Testis (tissue), 3 donors: Measurements from ENCODE around the gene SLC27A3. TPM values are rescaled to one million over a fixed set of nuclear protein-coding genes. Genes with fewer than 3 reads are reported as not detected.
"Not testable (repeated sequence)": the region's sequence is repeated elsewhere in the genome, so short reads cannot be mapped to it uniquely, and the experiment has no call there.

Source experiments
- DNase-seq: peaks from one replicate; pipeline ENCODE4 v3.0.0-alpha.2; 2019
- H3K27ac ChIP-seq, 2 donors: fragments of 200-600 bp; sonication (generic); one replicate each; pipeline ENCODE4 v1.5.1; 2019
- H3K27me3 ChIP-seq: fragments of 200-600 bp; sonication (generic); one replicate; pipeline ENCODE4 v1.5.1; 2019
- H3K36me3 ChIP-seq: fragments of 200-600 bp; sonication (generic); one replicate; pipeline ENCODE4 v1.5.1; 2017; ENCODE audit warnings: low read depth; ENCODE audit errors: missing control alignments
- H3K4me1 ChIP-seq: fragments of 200-600 bp; sonication (generic); one replicate; pipeline ENCODE4 v1.5.1; 2019
- H3K4me3 ChIP-seq, 2 donors: fragments of 200-600 bp; sonication (generic); one replicate each; pipeline ENCODE4 v1.5.1; 2017 to 2019
- H3K9me3 ChIP-seq: fragments of 200-600 bp; sonication (generic); one replicate; pipeline ENCODE4 v1.5.1; 2017
- POLR2A ChIP-seq: fragments of 450-650 bp; IDR thresholded peaks from one replicate; pipeline ENCODE4 v1.6.1; 2017; ENCODE audit warnings: antibody characterized with exemption, mild to moderate bottlenecking, moderate library complexity
- whole genome bisulfite sequencing, 2 donors: methylation state at CpG; one replicate each; pipeline ENCODE4 v1.1.5; 2018; 5-methylcytosine and 5-hydroxymethylcytosine counted together
- intact Hi-C: fragments of 100-400 bp; cut with DNase I; formaldehyde crosslinking; loops from one replicate; pipeline ENCODE4 v1.15.1; 2023; ENCODE audit warnings: low total_unique reads
- polyA plus RNA-seq: library from polyadenylated mRNA; stranded (reverse); fragments of 350-450 nt; fragmentation: Illumina TruSeq; extraction: RNeasy Lipid Tissue Mini Kit (QIAGEN cat#74804); gene quantifications from one replicate; pipeline ENCODE4 v1.2.3, GENCODE V29; 2014; ENCODE audit warnings: low read depth, low replicate concordance; ENCODE audit not compliant: insufficient read depth
- total RNA-seq, 2 donors: library from RNA; depleted of rRNA; stranded (reverse); fragments of >200 nt; gene quantifications; one replicate each; pipeline ENCODE4 v1.2.3, GENCODE V29; 2016
- TF ChIP-seq, protein P1 (sequence below), 3 experiments: fragments of 450-650 bp in 2 of 3; fragments of 200-600 bp in 1 of 3; sonication (generic) in 1 of 3; IDR thresholded peaks; one replicate each; pipeline ENCODE4 v1.5.1; 2016 to 2019; ENCODE audit warnings: antibody characterized with exemption in 3 of 3, mild to moderate bottlenecking in 2 of 3, moderate library complexity in 1 of 3

SLC27A3 gene
- total and polyA plus RNA-seq, 3 donors from 2014 or later: 38.5 to 83.3 (median 54.9) TPM

GRCh38 chr1:153778051-153778823 lies 3.0 kb downstream of the SLC27A3 start:
- TF ChIP-seq, protein P1, sequence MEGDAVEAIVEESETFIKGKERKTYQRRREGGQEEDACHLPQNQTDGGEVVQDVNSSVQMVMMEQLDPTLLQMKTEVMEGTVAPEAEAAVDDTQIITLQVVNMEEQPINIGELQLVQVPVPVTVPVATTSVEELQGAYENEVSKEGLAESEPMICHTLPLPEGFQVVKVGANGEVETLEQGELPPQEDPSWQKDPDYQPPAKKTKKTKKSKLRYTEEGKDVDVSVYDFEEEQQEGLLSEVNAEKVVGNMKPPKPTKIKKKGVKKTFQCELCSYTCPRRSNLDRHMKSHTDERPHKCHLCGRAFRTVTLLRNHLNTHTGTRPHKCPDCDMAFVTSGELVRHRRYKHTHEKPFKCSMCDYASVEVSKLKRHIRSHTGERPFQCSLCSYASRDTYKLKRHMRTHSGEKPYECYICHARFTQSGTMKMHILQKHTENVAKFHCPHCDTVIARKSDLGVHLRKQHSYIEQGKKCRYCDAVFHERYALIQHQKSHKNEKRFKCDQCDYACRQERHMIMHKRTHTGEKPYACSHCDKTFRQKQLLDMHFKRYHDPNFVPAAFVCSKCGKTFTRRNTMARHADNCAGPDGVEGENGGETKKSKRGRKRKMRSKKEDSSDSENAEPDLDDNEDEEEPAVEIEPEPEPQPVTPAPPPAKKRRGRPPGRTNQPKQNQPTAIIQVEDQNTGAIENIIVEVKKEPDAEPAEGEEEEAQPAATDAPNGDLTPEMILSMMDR (IDR thresholded peaks at IDR 0.05): no peak
- TF ChIP-seq POLR2A: no peak
- H3K4me3 ChIP-seq: no peak overlapping the region
- no peaks in the 10 kb centered on the region for H3K36me3 ChIP-seq
- no peaks in the 10 kb centered on the region for H3K9me3 ChIP-seq
- intact Hi-C loops: no loop called here
- DNase-seq: no peak
- WGBS, 2 donors: 81 to 88% methylated on average over 20 to 22 of the region's 22 CpGs
- no peaks in the 10 kb centered on the region for H3K27me3 ChIP-seq
- no peak overlapping the region for H3K27ac ChIP-seq
- H3K4me1 ChIP-seq: peaks cover 46% of the 10 kb centered on the region

- no peak for DNase-seq
- intact Hi-C loops: no loop called here
- Histone ChIP-seq H3K36me3 (no peaks in the 10 kb centered on the region), H3K4me3 (no peak overlapping the region), H3K27ac (no peak overlapping the region), H3K27me3 (no peaks in the 10 kb centered on the region), H3K4me1 (peaks cover 47% of the 10 kb centered on the region), H3K9me3 (no peaks in the 10 kb centered on the region)
- TF ChIP-seq, protein P1 (IDR thresholded peaks at IDR 0.05): no peak
- TF ChIP-seq POLR2A: no peak
- WGBS, 2 donors: 75 to 78% methylated on average over 14 to 18 of the region's 18 CpGs
Measured at GRCh38 chr1:153778824-153779519, 3.8 kb downstream of the SLC27A3 start.

DNA sequence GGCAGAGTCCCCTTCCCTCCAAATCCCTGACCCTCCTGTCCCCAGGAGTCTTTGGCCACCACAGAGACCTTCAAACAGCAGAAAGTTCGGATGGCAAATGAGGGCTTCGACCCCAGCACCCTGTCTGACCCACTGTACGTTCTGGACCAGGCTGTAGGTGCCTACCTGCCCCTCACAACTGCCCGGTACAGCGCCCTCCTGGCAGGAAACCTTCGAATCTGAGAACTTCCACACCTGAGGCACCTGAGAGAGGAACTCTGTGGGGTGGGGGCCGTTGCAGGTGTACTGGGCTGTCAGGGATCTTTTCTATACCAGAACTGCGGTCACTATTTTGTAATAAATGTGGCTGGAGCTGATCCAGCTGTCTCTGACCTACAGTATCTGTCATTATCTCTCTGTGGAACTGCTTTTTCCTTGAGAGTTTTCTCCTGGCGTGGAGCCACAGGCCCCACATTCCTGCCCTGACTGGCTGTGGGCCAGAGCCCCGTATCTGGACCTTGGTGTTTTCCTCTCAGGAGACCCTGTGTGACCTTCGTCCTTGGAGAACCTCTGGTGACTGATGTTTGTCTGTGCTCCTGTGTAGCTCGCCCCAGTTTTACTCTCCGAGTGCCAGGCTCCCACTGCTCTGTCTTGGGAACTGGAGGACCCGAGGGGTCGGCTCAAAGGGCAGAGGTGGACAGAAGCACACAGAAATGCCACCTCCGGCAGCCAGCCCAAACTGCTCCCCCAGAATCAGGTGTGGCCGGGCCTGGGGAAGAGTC lies 4.8 kb downstream of the SLC27A3 start:
- no peaks in the 10 kb centered on the region for H3K9me3 ChIP-seq
- intact Hi-C loops: no loop called here
- DNase-seq: peak; percentile 69
- WGBS, 2 donors: 63 to 64% methylated on average over 16 to 17 of the region's 17 CpGs
- H3K36me3 ChIP-seq: no peaks in the 10 kb centered on the region
- TF ChIP-seq POLR2A: no peak
- TF ChIP-seq, protein P1 (IDR thresholded peaks at IDR 0.05): no peak
- no peak overlapping the region for H3K4me3 ChIP-seq
- H3K27ac ChIP-seq: peak overlapping the region in 1 of 2 donors; percentile 16
- no peaks in the 10 kb centered on the region for H3K27me3 ChIP-seq
- H3K4me1 ChIP-seq: peaks cover 42% of the 10 kb centered on the region

DNA sequence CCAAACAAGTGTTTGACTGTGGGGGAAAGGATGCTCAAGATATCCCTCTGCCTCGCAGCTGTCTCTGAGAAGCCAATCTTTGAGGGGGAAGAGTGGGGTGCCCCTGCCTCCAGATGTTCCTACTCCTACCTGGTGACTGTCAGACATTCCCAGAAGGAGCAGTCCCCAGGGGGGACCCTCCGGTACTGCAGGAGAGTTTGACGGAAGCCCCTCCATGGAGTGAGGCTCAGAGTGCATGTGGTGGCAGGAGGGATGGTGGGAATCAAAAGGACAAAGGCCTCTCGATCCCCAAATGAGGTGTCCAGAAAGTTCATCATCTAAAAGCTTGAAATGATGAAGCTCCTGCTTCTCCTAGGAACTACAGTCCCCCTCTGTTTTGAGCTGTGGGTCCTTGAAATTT lies 5.3 kb downstream of the SLC27A3 start:
- Histone ChIP-seq H3K36me3 (no peaks in the 10 kb centered on the region), H3K27ac (no peak overlapping the region), H3K4me3 (no peak overlapping the region), H3K4me1 (peaks cover 39% of the 10 kb centered on the region), H3K9me3 (no peaks in the 10 kb centered on the region), H3K27me3 (no peaks in the 10 kb centered on the region)
- intact Hi-C loops: no loop called here
- DNase-seq: no peak
- WGBS, 2 donors: 68 to 71% methylated on average over 4 of the region's 4 CpGs
- TF ChIP-seq POLR2A: no peak
- TF ChIP-seq, protein P1 (IDR thresholded peaks at IDR 0.05): no peak

DNA sequence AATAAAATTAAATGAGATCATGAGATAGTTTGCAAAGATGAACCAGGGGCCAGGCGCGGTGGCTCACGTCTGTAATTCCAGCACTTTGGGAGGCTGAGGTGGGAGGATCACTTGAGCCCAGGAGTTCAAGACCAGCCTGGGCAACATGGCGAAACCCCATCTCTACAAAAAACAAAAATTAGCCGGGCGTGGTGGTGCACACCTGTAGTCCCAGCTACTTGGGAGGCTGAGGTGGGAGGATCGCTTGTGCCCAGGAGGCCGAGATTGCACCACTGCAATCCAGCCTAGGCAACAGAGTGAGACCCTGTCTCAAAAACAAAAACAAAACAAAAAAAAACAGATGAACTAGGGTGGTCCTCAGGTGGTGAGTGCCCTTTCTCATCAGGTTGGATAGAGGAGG lies 7.4 kb downstream of the SLC27A3 start:
- H3K9me3 ChIP-seq, H3K27me3 ChIP-seq, H3K36me3 ChIP-seq, intact Hi-C loops, DNase-seq: not testable (repeated sequence)
- Histone ChIP-seq H3K27ac (peak overlapping the region; percentile 93 to 97), H3K4me1 (peaks cover 30% of the 10 kb centered on the region), H3K4me3 (peak overlapping the region; percentile 60 to 76)
- WGBS, 2 donors: 59 to 64% methylated on average over 8 of the region's 8 CpGs
